ENCODE results near the gene PCMT1. TPM values are rescaled to one million over a fixed set of nuclear protein-coding genes. Genes with fewer than 3 reads are reported as not detected.

PCMT1 gene
- total RNA-seq, 1 experiment from 2014 or later: 90.7 TPM

- TF ChIP-seq E2F1 (CRISPR knock-in tag; IDR thresholded peaks at IDR 0.05) (no peak), GABPB1 (CRISPR knock-in tag; IDR thresholded peaks at IDR 0.05) (peak; percentile 40; the same call in 1 of the 2 replicates), HMGA2 (CRISPR knock-in tag; IDR thresholded peaks at IDR 0.05) (no peak)
- TF ChIP-seq, protein P1, sequence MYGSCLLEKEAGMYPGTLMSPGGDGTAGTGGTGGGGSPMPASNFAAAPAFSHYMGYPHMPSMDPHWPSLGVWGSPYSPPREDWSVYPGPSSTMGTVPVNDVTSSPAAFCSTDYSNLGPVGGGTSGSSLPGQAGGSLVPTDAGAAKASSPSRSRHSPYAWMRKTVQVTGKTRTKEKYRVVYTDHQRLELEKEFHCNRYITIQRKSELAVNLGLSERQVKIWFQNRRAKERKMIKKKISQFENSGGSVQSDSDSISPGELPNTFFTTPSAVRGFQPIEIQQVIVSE (CRISPR knock-in tag; IDR thresholded peaks at IDR 0.05; ENCODE audit: borderline replicate concordance): no peak
- peaks cover 3% of the 10 kb centered on the region for H3K36me3 Mint-ChIP-seq
- ChIA-PET POLR2A (no interaction called here), CTCF (interaction anchor here (1.0 to 1.4 kb wide), 2 partner anchors 67 to 98 kb away, joined by 3 to 4 read pairs; partner anchors contain the start of gene RAET1E)
- H3K4me1 Mint-ChIP-seq: peaks cover 7% of the 10 kb centered on the region
- H3K4me3 Mint-ChIP-seq: no peak overlapping the region
- no peaks in the 10 kb centered on the region for H3K27me3 Mint-ChIP-seq (ENCODE audit: low read depth)
- no peak overlapping the region for H3K27ac Mint-ChIP-seq
- ATAC-seq: no peak
- H3K9me3 Mint-ChIP-seq: no peaks in the 10 kb centered on the region
- DNase-seq (ENCODE audit: low spot score): no peak
Observed at GRCh38 chr6:149831308-149831820, 81.8 kb downstream of the PCMT1 start.

- H3K27me3 Mint-ChIP-seq (ENCODE audit: low read depth): no peaks in the 10 kb centered on the region
- H3K36me3 Mint-ChIP-seq: peaks cover 3% of the 10 kb centered on the region
- H3K4me3 Mint-ChIP-seq: no peak overlapping the region
- H3K27ac Mint-ChIP-seq: no peak overlapping the region
- TF ChIP-seq SMAD4 (CRISPR knock-in tag; IDR thresholded peaks at IDR 0.05): no peak
- no peak for TF ChIP-seq ELF4 (CRISPR knock-in tag; IDR thresholded peaks at IDR 0.05; ENCODE audit: low read depth)
- TF ChIP-seq ERG (CRISPR knock-in tag; IDR thresholded peaks at IDR 0.05): no peak
- no peak for TF ChIP-seq ZSCAN18 (CRISPR knock-in tag; IDR thresholded peaks at IDR 0.05)
- TF ChIP-seq NR3C1 (CRISPR knock-in tag; conservative IDR thresholded peaks at IDR 0.05; ENCODE audit: low read depth): no peak
- no peak for TF ChIP-seq OVOL2 (CRISPR knock-in tag; IDR thresholded peaks at IDR 0.05; ENCODE audit: borderline replicate concordance)
- TF ChIP-seq MXD4 (CRISPR knock-in tag; IDR thresholded peaks at IDR 0.05; ENCODE audit: borderline replicate concordance): no peak
- no peak for TF ChIP-seq SP1 (CRISPR knock-in tag; conservative IDR thresholded peaks at IDR 0.05)
- no peak for TF ChIP-seq NR1H2 (CRISPR knock-in tag; IDR thresholded peaks at IDR 0.05)
- TF ChIP-seq KAT7 (CRISPR knock-in tag; IDR thresholded peaks at IDR 0.05; ENCODE audit: borderline replicate concordance): no peak
- TF ChIP-seq, protein P2, sequence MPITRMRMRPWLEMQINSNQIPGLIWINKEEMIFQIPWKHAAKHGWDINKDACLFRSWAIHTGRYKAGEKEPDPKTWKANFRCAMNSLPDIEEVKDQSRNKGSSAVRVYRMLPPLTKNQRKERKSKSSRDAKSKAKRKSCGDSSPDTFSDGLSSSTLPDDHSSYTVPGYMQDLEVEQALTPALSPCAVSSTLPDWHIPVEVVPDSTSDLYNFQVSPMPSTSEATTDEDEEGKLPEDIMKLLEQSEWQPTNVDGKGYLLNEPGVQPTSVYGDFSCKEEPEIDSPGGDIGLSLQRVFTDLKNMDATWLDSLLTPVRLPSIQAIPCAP (CRISPR knock-in tag; IDR thresholded peaks at IDR 0.05): no peak
- no peak for TF ChIP-seq JUN (CRISPR knock-in tag; IDR thresholded peaks at IDR 0.05)
- no peak for TF ChIP-seq ZNF281 (CRISPR knock-in tag; IDR thresholded peaks at IDR 0.05)
- TF ChIP-seq, protein P3, sequence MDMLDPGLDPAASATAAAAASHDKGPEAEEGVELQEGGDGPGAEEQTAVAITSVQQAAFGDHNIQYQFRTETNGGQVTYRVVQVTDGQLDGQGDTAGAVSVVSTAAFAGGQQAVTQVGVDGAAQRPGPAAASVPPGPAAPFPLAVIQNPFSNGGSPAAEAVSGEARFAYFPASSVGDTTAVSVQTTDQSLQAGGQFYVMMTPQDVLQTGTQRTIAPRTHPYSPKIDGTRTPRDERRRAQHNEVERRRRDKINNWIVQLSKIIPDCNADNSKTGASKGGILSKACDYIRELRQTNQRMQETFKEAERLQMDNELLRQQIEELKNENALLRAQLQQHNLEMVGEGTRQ (CRISPR knock-in tag; IDR thresholded peaks at IDR 0.05): no peak
- TF ChIP-seq, protein P4, sequence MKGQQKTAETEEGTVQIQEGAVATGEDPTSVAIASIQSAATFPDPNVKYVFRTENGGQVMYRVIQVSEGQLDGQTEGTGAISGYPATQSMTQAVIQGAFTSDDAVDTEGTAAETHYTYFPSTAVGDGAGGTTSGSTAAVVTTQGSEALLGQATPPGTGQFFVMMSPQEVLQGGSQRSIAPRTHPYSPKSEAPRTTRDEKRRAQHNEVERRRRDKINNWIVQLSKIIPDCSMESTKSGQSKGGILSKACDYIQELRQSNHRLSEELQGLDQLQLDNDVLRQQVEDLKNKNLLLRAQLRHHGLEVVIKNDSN (CRISPR knock-in tag; IDR thresholded peaks at IDR 0.05): no peak
- TF ChIP-seq JAZF1 (CRISPR knock-in tag; IDR thresholded peaks at IDR 0.05): no peak
- TF ChIP-seq SMAD3 (CRISPR knock-in tag; IDR thresholded peaks at IDR 0.05; ENCODE audit: borderline replicate concordance): no peak
- no peak for TF ChIP-seq NFYB (CRISPR knock-in tag; conservative IDR thresholded peaks at IDR 0.05; ENCODE audit: low read depth)
- TF ChIP-seq FOXP1 (CRISPR knock-in tag; IDR thresholded peaks at IDR 0.05; ENCODE audit: borderline replicate concordance): no peak
- ATAC-seq (no peak), DNase-seq (ENCODE audit: low spot score) (no peak)
- H3K9me3 Mint-ChIP-seq: no peaks in the 10 kb centered on the region
- H3K4me1 Mint-ChIP-seq: peaks cover 7% of the 10 kb centered on the region
- ChIA-PET CTCF (interaction anchor here (0.7 to 1.0 kb wide), 2 partner anchors 10 to 21 kb away, joined by 3 to 5 read pairs; no protein-coding TSS in a partner anchor), POLR2A (interaction anchor here (0.6 kb wide), 1 partner anchor 140 kb away, joined by 3 read pairs; no protein-coding TSS in a partner anchor)
Observed at GRCh38 chr6:149833651-149834050, 84.1 kb downstream of the PCMT1 start.

Measured in WTC11 (cell line).